ENCODE data around the gene PHF21A. TPM values are rescaled to one million over a fixed set of nuclear protein-coding genes. Genes with fewer than 3 reads are reported as not detected.

Gene PHF21A
- total RNA-seq, 1 experiment from 2014 or later = 20.5 TPM

- Mint-ChIP-seq H3K27me3 (ENCODE audit: unreplicated experiment) (no peaks in the 10 kb centered on the region), H3K27ac (ENCODE audit: unreplicated experiment) (no peak overlapping the region), H3K9me3 (ENCODE audit: low read depth, unreplicated experiment) (no peaks in the 10 kb centered on the region), H3K4me3 (ENCODE audit: low read depth, unreplicated experiment) (no peak overlapping the region), H3K36me3 (ENCODE audit: insufficient read depth, unreplicated experiment) (no peaks in the 10 kb centered on the region), H3K4me1 (ENCODE audit: low read depth, unreplicated experiment) (no peaks in the 10 kb centered on the region)
- TF ChIP-seq, protein P1, sequence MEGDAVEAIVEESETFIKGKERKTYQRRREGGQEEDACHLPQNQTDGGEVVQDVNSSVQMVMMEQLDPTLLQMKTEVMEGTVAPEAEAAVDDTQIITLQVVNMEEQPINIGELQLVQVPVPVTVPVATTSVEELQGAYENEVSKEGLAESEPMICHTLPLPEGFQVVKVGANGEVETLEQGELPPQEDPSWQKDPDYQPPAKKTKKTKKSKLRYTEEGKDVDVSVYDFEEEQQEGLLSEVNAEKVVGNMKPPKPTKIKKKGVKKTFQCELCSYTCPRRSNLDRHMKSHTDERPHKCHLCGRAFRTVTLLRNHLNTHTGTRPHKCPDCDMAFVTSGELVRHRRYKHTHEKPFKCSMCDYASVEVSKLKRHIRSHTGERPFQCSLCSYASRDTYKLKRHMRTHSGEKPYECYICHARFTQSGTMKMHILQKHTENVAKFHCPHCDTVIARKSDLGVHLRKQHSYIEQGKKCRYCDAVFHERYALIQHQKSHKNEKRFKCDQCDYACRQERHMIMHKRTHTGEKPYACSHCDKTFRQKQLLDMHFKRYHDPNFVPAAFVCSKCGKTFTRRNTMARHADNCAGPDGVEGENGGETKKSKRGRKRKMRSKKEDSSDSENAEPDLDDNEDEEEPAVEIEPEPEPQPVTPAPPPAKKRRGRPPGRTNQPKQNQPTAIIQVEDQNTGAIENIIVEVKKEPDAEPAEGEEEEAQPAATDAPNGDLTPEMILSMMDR (IDR thresholded peaks at IDR 0.05; ENCODE audit: unreplicated experiment) = no peak
- no peak for DNase-seq
- BruUV-seq (replicated peaks) = no TSS peak
- intact Hi-C loops (cut with micrococcal nuclease; ENCODE audit: unreplicated experiment) = no loop called here
- CTCF ChIA-PET = no interaction called here
Observed at GRCh38 chr11:45995342-45995734, 125.9 kb downstream of the PHF21A start.

- CTCF ChIA-PET = interaction anchor here (0.6 kb wide), 1 partner anchor 64 kb away, joined by 5 read pairs; no protein-coding TSS in a partner anchor
- TF ChIP-seq, protein P1 (IDR thresholded peaks at IDR 0.05; ENCODE audit: unreplicated experiment) = no peak
- no peaks in the 10 kb centered on the region for H3K36me3 Mint-ChIP-seq (ENCODE audit: insufficient read depth, unreplicated experiment)
- H3K27ac Mint-ChIP-seq (ENCODE audit: unreplicated experiment) = no peak overlapping the region
- BruUV-seq (replicated peaks) = no TSS peak
- no peaks in the 10 kb centered on the region for H3K9me3 Mint-ChIP-seq (ENCODE audit: low read depth, unreplicated experiment)
- H3K27me3 Mint-ChIP-seq (ENCODE audit: unreplicated experiment) = no peaks in the 10 kb centered on the region
- no peak for DNase-seq
- no peaks in the 10 kb centered on the region for H3K4me1 Mint-ChIP-seq (ENCODE audit: low read depth, unreplicated experiment)
- intact Hi-C loops (cut with micrococcal nuclease; ENCODE audit: unreplicated experiment) = no loop called here
- no peak overlapping the region for H3K4me3 Mint-ChIP-seq (ENCODE audit: low read depth, unreplicated experiment)
Observed at GRCh38 chr11:45994371-45995341, 126.6 kb downstream of the PHF21A start.

GRCh38 chr11:45993531-45994001 lies 127.7 kb downstream of the PHF21A start:
- TF ChIP-seq, protein P1 (IDR thresholded peaks at IDR 0.05; ENCODE audit: unreplicated experiment) = no peak
- no peak for DNase-seq
- Mint-ChIP-seq H3K4me1 (ENCODE audit: low read depth, unreplicated experiment) (no peaks in the 10 kb centered on the region), H3K27ac (ENCODE audit: unreplicated experiment) (no peak overlapping the region), H3K36me3 (ENCODE audit: insufficient read depth, unreplicated experiment) (no peaks in the 10 kb centered on the region), H3K4me3 (ENCODE audit: low read depth, unreplicated experiment) (no peak overlapping the region), H3K9me3 (ENCODE audit: low read depth, unreplicated experiment) (no peaks in the 10 kb centered on the region), H3K27me3 (ENCODE audit: unreplicated experiment) (no peaks in the 10 kb centered on the region)
- intact Hi-C loops (cut with micrococcal nuclease; ENCODE audit: unreplicated experiment) = no loop called here
- CTCF ChIA-PET = interaction anchor here (0.6 to 0.7 kb wide), 2 partner anchors 47 to 63 kb away, joined by 3 to 5 read pairs; no protein-coding TSS in a partner anchor
- BruUV-seq (replicated peaks) = no TSS peak

- intact Hi-C loops (cut with micrococcal nuclease; ENCODE audit: unreplicated experiment) = no loop called here
- CTCF ChIA-PET = no interaction called here
- Mint-ChIP-seq H3K4me3 (ENCODE audit: low read depth, unreplicated experiment) (no peak overlapping the region), H3K27ac (ENCODE audit: unreplicated experiment) (no peak overlapping the region), H3K36me3 (ENCODE audit: insufficient read depth, unreplicated experiment) (no peaks in the 10 kb centered on the region), H3K4me1 (ENCODE audit: low read depth, unreplicated experiment) (no peaks in the 10 kb centered on the region), H3K9me3 (ENCODE audit: low read depth, unreplicated experiment) (no peaks in the 10 kb centered on the region), H3K27me3 (ENCODE audit: unreplicated experiment) (no peaks in the 10 kb centered on the region)
- no TSS peak for BruUV-seq (replicated peaks)
- no peak for DNase-seq
- TF ChIP-seq, protein P1 (IDR thresholded peaks at IDR 0.05; ENCODE audit: unreplicated experiment) = no peak
Observed at GRCh38 chr11:45988921-45989320, 132.3 kb downstream of the PHF21A start.

Measured in Calu3 (cell line).